ENCODE measurements around the gene POLD2.

DNA sequence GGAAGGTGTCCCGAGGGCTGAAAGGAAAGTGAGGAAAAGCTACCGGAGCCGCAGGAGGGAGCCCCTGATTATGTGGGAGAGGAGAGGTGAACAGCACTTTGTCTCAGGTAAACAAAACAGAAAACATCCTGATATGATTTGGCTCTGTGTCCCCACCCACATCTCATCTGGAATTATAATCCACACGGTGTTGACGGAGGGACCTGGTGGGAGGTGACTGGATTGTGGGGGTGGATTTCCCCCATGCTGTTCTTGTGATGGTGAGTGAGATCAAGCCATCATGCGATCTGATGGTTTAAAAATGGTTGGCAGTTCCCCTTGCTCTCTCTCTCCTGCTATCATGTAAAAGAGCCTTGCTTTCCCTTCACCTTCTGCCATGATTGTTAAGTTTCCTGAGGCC lies 3.0 kb downstream of the POLD2 start:
- TF ChIP-seq POLR2AphosphoS5 (IDR thresholded peaks at IDR 0.05; ENCODE audit: low read depth, low read length) (no peak), SIN3A (IDR thresholded peaks at IDR 0.05; ENCODE audit: borderline replicate concordance, insufficient read depth, low read length) (no peak), TAF1 (IDR thresholded peaks at IDR 0.05; ENCODE audit: borderline replicate concordance, insufficient read depth, low read length) (no peak), FOXP2 (optimal IDR thresholded peaks at IDR 0.05; ENCODE audit: borderline replicate concordance, extremely low read depth, extremely low read length, insufficient read depth) (no peak)
- TF ChIP-seq, protein P1, sequence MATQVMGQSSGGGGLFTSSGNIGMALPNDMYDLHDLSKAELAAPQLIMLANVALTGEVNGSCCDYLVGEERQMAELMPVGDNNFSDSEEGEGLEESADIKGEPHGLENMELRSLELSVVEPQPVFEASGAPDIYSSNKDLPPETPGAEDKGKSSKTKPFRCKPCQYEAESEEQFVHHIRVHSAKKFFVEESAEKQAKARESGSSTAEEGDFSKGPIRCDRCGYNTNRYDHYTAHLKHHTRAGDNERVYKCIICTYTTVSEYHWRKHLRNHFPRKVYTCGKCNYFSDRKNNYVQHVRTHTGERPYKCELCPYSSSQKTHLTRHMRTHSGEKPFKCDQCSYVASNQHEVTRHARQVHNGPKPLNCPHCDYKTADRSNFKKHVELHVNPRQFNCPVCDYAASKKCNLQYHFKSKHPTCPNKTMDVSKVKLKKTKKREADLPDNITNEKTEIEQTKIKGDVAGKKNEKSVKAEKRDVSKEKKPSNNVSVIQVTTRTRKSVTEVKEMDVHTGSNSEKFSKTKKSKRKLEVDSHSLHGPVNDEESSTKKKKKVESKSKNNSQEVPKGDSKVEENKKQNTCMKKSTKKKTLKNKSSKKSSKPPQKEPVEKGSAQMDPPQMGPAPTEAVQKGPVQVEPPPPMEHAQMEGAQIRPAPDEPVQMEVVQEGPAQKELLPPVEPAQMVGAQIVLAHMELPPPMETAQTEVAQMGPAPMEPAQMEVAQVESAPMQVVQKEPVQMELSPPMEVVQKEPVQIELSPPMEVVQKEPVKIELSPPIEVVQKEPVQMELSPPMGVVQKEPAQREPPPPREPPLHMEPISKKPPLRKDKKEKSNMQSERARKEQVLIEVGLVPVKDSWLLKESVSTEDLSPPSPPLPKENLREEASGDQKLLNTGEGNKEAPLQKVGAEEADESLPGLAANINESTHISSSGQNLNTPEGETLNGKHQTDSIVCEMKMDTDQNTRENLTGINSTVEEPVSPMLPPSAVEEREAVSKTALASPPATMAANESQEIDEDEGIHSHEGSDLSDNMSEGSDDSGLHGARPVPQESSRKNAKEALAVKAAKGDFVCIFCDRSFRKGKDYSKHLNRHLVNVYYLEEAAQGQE (IDR thresholded peaks at IDR 0.05; ENCODE audit: insufficient read depth in 1 of 2, low read depth in 2 of 2, low read length in 2 of 2), result no peak
